K562 (cell line): ENCODE results near the gene SMR3B. TPM values are rescaled to one million over a fixed set of nuclear protein-coding genes. Genes with fewer than 3 reads are reported as not detected.

Experiments used
- ATAC-seq: fragments of 200-7000 bp; cut with Tn5 transposase; 3 replicates; pipeline ENCODE4 v1.9.1; 2020; ENCODE audit warnings: moderate library complexity
- BruUV-seq: library from RNA; stranded (reverse); fragments of 400-500 nt; replicated peaks from 2 replicates; lab custom pipeline; 2021; lab: Mats Ljungman, UMichigan
- CTCF ChIA-PET: fragments of 300-600 bp; formaldehyde crosslinking; extraction: SDS; loops from one replicate; lab custom pipeline; 2021; ENCODE audit warnings: low intra/inter-chr PET ratio; lab: Yijun Ruan, JAX
- POLR2A ChIA-PET: fragments of 300-600, 350-650 bp; sonication (Branson Sonifier 250); formaldehyde crosslinking; extraction: SDS; loops from one replicate; lab custom pipeline; 2021; ENCODE audit warnings: antibody characterized with exemption, inconsistent platforms; lab: Yijun Ruan, JAX
- DNase-seq, 4 experiments: peaks; one replicate each; pipeline versions ENCODE4 v3.0.0 to v3.0.0-alpha.2; 2011 to 2018; ENCODE audit warnings: low spot score in 3 of 4, mixed read lengths in 3 of 4; ENCODE audit errors: extremely low read depth in 1 of 4
- FAIRE-seq: peaks from 2 replicates; lab custom pipeline; 2011; peaks lifted over from hg19 to GRCh38; lab: Jason Lieb, UNC
- H2AFZ ChIP-seq: 2 replicates; pipeline ENCODE4 v1.6.0; 2011; ENCODE audit warnings: low read depth, low read length, control low read depth, inconsistent platforms
- H3K27ac ChIP-seq: fragments of 200-600 bp; 3 replicates; pipeline ENCODE4 v1.8.0; 2011; ENCODE audit warnings: low read depth, mild to moderate bottlenecking, control low read depth, inconsistent platforms, low read length, moderate library complexity, mixed read lengths; ENCODE audit errors: extremely low read depth
- H3K27me3 ChIP-seq, 2 experiments: fragments of 300-600 bp in 1 of 2; 2 replicates in 1 of 2; 3 replicates in 1 of 2; pipeline versions ENCODE4 v1.6.0 to v1.8.0; 2011; ENCODE audit warnings: inconsistent platforms in 2 of 2, low read length in 2 of 2, mild to moderate bottlenecking in 1 of 2, mixed read lengths in 1 of 2, moderate library complexity in 1 of 2; ENCODE audit not compliant: control insufficient read depth in 2 of 2, insufficient read depth in 2 of 2
- H3K36me3 ChIP-seq: fragments of 300-600 bp; 3 replicates; pipeline ENCODE4 v1.8.0; 2011; ENCODE audit warnings: mild to moderate bottlenecking, low read length, inconsistent platforms; ENCODE audit not compliant: control insufficient read depth, insufficient read depth
- H3K4me1 ChIP-seq, 2 experiments: fragments of 200-600 bp in 1 of 2; replicated peaks in 1 of 2; 2 replicates in 1 of 2; 3 replicates in 1 of 2; pipeline versions ENCODE4 v1.5.1 to v1.8.0; 2011; ENCODE audit warnings: inconsistent platforms in 2 of 2, low read length in 2 of 2, mild to moderate bottlenecking in 1 of 2, mixed read lengths in 1 of 2, moderate library complexity in 1 of 2; ENCODE audit not compliant: control insufficient read depth in 2 of 2, insufficient read depth in 2 of 2
- H3K4me2 ChIP-seq: 2 replicates; pipeline ENCODE4 v1.6.1; 2011; ENCODE audit warnings: low read length, control low read depth, inconsistent platforms, mixed read lengths; ENCODE audit not compliant: insufficient read depth
- H3K4me3 ChIP-seq: fragments of 200-600 bp; sonication (generic), shearing (Covaris generic); 2 replicates; pipeline ENCODE4 v1.5.1; 2016; ENCODE audit warnings: control low read depth, inconsistent platforms
- H3K79me2 ChIP-seq: fragments of 200-600 bp; 3 replicates; pipeline ENCODE4 v1.8.0; 2011; ENCODE audit warnings: low read length, inconsistent platforms; ENCODE audit not compliant: control insufficient read depth, insufficient read depth
- H3K9ac ChIP-seq, 2 experiments: 2 replicates each; pipeline versions ENCODE4 v1.6.0 to v1.6.1; 2011; ENCODE audit warnings: low read depth in 2 of 2, low read length in 2 of 2, control low read depth in 1 of 2, inconsistent platforms in 1 of 2, mild to moderate bottlenecking in 1 of 2, mixed read lengths in 1 of 2; ENCODE audit not compliant: insufficient read depth in 1 of 2
- H3K9me1 ChIP-seq: one replicate; pipeline ENCODE4 v1.6.0; 2011; ENCODE audit warnings: inconsistent platforms, mild to moderate bottlenecking, low read length, moderate library complexity; ENCODE audit not compliant: control insufficient read depth, insufficient read depth
- H3K9me3 ChIP-seq: replicated peaks from 2 replicates; pipeline ENCODE4 v1.5.1; 2011; ENCODE audit warnings: low read depth, low read length, inconsistent platforms; ENCODE audit not compliant: control insufficient read depth, insufficient read depth
- H4K20me1 ChIP-seq: replicated peaks from 2 replicates; pipeline ENCODE4 v1.6.1; 2011; ENCODE audit warnings: low read length, inconsistent platforms, mixed read lengths; ENCODE audit not compliant: control insufficient read depth, insufficient read depth
- CBFA2T2 ChIP-seq: fragments of 450-650 bp; conservative IDR thresholded peaks from 2 replicates; pipeline ENCODE4 v1.6.1; 2017; ENCODE audit warnings: mild to moderate bottlenecking
- CEBPG ChIP-seq, 3 experiments: fragments of 200-800 bp in 1 of 3; sonication (Bioruptor generic) in 1 of 3; sonication (generic) in 1 of 3; formaldehyde crosslinking in 1 of 3; IDR thresholded peaks in 2 of 3; conservative IDR thresholded peaks in 1 of 3; 2 replicates each; pipeline versions ENCODE4 v1.6.1 to v1.8.0; 2016 to 2022; ENCODE audit warnings: missing compliant biosample characterization in 2 of 3, missing genetic modification characterization in 2 of 3, mild to moderate bottlenecking in 1 of 3, missing genetic modification reagents in 1 of 3
- CTCFL ChIP-seq: IDR thresholded peaks from 2 replicates; pipeline ENCODE4 v1.6.1; 2011; ENCODE audit warnings: borderline replicate concordance, low read depth, mild to moderate bottlenecking, moderate library complexity, low read length; ENCODE audit not compliant: insufficient read depth, poor library complexity, severe bottlenecking
- GABPB2 ChIP-seq: fragments of 250-450 bp; sonication (Bioruptor Pico); conservative IDR thresholded peaks from 2 replicates; pipeline ENCODE4 v1.5.1; 2021; ENCODE audit warnings: mild to moderate bottlenecking
- KHSRP ChIP-seq: fragments of 450-650 bp; IDR thresholded peaks from 2 replicates; pipeline ENCODE4 v1.6.1; 2017
- PCBP1 ChIP-seq: fragments of 200-400 bp; formaldehyde crosslinking; IDR thresholded peaks from 2 replicates; pipeline ENCODE4 v1.6.1; 2018; ENCODE audit warnings: mild to moderate bottlenecking, low read depth, low read length; ENCODE audit not compliant: poor library complexity, severe bottlenecking
- PHTF2 ChIP-seq: fragments of 250-450 bp; sonication (Bioruptor Pico); IDR thresholded peaks from 2 replicates; pipeline ENCODE4 v1.5.0; 2021; ENCODE audit warnings: mild to moderate bottlenecking
- RB1 ChIP-seq: fragments of 450-650 bp; IDR thresholded peaks from 2 replicates; pipeline ENCODE4 v1.6.1; 2017; ENCODE audit warnings: low read depth, mild to moderate bottlenecking
- SNRNP70 ChIP-seq: fragments of 200-400 bp; formaldehyde crosslinking; optimal IDR thresholded peaks from 2 replicates; pipeline ENCODE3; 2017; ENCODE audit warnings: low read depth, low read length
- TFAP4 ChIP-seq: sonication (generic); formaldehyde crosslinking; IDR thresholded peaks from 2 replicates; pipeline ENCODE4 v1.8.0; 2022; ENCODE audit warnings: missing genetic modification reagents, mild to moderate bottlenecking, moderate library complexity, borderline replicate concordance
- ZNF263 ChIP-seq: sonication (generic); formaldehyde crosslinking; IDR thresholded peaks from 2 replicates; pipeline ENCODE4 v1.8.0; 2022; ENCODE audit warnings: mild to moderate bottlenecking, missing genetic modification reagents, borderline replicate concordance
- WGBS: fragments of 100-300 bp; shearing (Covaris generic); methylation state at CpG from one replicate; pipeline ENCODE4 v1.1.6; 2016; ENCODE audit warnings: low coverage, mixed read lengths; ENCODE audit not compliant: insufficient coverage; ENCODE audit errors: missing lambda C conversion rate; 5-methylcytosine and 5-hydroxymethylcytosine counted together
- in situ Hi-C: fragments of 300-500 bp; cut with MboI; formaldehyde crosslinking; loops from 4 replicates; pipeline ENCODE4 v1.15.0; 2018; ENCODE audit warnings: inconsistent platforms, mixed read lengths
- intact Hi-C: fragments of 100-400 bp; cut with micrococcal nuclease; formaldehyde crosslinking; loops from 2 replicates; pipeline ENCODE4 v1.14.2; 2022
- polyA plus RNA-seq, 8 experiments: library from polyadenylated mRNA; depleted of rRNA in 4 of 8; stranded (reverse) in 5 of 8; unstranded in 3 of 8; fragments of >200 nt; fragmentation: Nextera tagmentation in 2 of 8; fragmentation: Illumina TruSeq in 1 of 8; extraction: Ambion mirVana in 2 of 8; extraction: Trizol in 1 of 8; gene quantifications; 2 replicates each; pipeline versions ENCODE4 v1.2.1 to v1.2.3, GENCODE V29; 2011 to 2014; ENCODE audit warnings: inconsistent platforms in 1 of 8, missing spikeins in 1 of 8
- total RNA-seq, 7 experiments: library from RNA; depleted of rRNA in 6 of 7; stranded (reverse); fragments of >200 nt in 6 of 7; fragmentation: Illumina TruSeq in 2 of 7; extraction: Trizol in 2 of 7; gene quantifications; 2 replicates each; pipeline versions ENCODE4 v1.2.1 to v1.2.3, GENCODE V29; 2011 to 2021; ENCODE audit warnings: low replicate concordance in 1 of 7
- TF ChIP-seq, protein P1 (sequence below): sonication (generic); formaldehyde crosslinking; IDR thresholded peaks from 2 replicates; pipeline ENCODE4 v1.8.0; 2022; ENCODE audit warnings: mild to moderate bottlenecking, missing genetic modification reagents
- TF ChIP-seq, protein P2 (sequence below): fragments of 450-650 bp; IDR thresholded peaks from 2 replicates; pipeline ENCODE4 v1.7.1; 2018; ENCODE audit warnings: mild to moderate bottlenecking, low read depth; ENCODE audit not compliant: partially characterized antibody

Gene SMR3B
- total and polyA plus RNA-seq, 9 of the 15 experiments (the other 6 are each of a cell fraction or from before 2014, with no cell fraction given), result not detected

GRCh38 chr4:70367813-70368212, 15.1 kb upstream of the SMR3B start:
- WGBS, result 0% methylated on average over 1 of the region's 1 CpG
- BruUV-seq, result no TSS peak
- Histone ChIP-seq H3K4me1 (no peaks in the 10 kb centered on the region), H4K20me1 (no peaks in the 10 kb centered on the region), H3K4me2 (no peak overlapping the region), H3K9ac (no peak overlapping the region), H3K9me1 (no peaks in the 10 kb centered on the region), H2AFZ (no peak overlapping the region), H3K27ac (no peak overlapping the region), H3K79me2 (no peaks in the 10 kb centered on the region), H3K27me3 (no peaks in the 10 kb centered on the region), H3K9me3 (peaks cover 2% of the 10 kb centered on the region; the same call in 1 of the 2 replicates), H3K4me3 (no peak overlapping the region)
- ChIA-PET CTCF (no interaction called here), POLR2A (no interaction called here)
- FAIRE-seq (no peak), DNase-seq (no peak), ATAC-seq (no peak)
- in situ Hi-C loops, result no loop called here
- intact Hi-C loops, result no loop called here
- TF ChIP-seq GABPB2 (CRISPR knock-in tag), result no peak
- no peak for TF ChIP-seq PCBP1
- TF ChIP-seq SNRNP70, result no peak
- no peak for TF ChIP-seq TFAP4 (CRISPR knock-in tag)
- TF ChIP-seq, protein P1, sequence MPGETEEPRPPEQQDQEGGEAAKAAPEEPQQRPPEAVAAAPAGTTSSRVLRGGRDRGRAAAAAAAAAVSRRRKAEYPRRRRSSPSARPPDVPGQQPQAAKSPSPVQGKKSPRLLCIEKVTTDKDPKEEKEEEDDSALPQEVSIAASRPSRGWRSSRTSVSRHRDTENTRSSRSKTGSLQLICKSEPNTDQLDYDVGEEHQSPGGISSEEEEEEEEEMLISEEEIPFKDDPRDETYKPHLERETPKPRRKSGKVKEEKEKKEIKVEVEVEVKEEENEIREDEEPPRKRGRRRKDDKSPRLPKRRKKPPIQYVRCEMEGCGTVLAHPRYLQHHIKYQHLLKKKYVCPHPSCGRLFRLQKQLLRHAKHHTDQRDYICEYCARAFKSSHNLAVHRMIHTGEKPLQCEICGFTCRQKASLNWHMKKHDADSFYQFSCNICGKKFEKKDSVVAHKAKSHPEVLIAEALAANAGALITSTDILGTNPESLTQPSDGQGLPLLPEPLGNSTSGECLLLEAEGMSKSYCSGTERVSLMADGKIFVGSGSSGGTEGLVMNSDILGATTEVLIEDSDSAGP (CRISPR knock-in tag), result no peak
- TF ChIP-seq CEBPG (CRISPR knock-in tag; IDR thresholded peaks at IDR 0.05), result no peak
- no peak for TF ChIP-seq CEBPG (tag; conservative IDR thresholded peaks at IDR 0.05 in 1 of 2, IDR thresholded peaks at IDR 0.05 in 1 of 2)
- no peak for TF ChIP-seq CTCFL
- TF ChIP-seq CBFA2T2, result no peak
- TF ChIP-seq RB1, result no peak
- TF ChIP-seq, protein P2, sequence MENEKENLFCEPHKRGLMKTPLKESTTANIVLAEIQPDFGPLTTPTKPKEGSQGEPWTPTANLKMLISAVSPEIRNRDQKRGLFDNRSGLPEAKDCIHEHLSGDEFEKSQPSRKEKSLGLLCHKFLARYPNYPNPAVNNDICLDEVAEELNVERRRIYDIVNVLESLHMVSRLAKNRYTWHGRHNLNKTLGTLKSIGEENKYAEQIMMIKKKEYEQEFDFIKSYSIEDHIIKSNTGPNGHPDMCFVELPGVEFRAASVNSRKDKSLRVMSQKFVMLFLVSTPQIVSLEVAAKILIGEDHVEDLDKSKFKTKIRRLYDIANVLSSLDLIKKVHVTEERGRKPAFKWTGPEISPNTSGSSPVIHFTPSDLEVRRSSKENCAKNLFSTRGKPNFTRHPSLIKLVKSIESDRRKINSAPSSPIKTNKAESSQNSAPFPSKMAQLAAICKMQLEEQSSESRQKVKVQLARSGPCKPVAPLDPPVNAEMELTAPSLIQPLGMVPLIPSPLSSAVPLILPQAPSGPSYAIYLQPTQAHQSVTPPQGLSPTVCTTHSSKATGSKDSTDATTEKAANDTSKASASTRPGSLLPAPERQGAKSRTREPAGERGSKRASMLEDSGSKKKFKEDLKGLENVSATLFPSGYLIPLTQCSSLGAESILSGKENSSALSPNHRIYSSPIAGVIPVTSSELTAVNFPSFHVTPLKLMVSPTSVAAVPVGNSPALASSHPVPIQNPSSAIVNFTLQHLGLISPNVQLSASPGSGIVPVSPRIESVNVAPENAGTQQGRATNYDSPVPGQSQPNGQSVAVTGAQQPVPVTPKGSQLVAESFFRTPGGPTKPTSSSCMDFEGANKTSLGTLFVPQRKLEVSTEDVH, result no peak
- no peak for TF ChIP-seq ZNF263
- no peak for TF ChIP-seq PHTF2 (CRISPR knock-in tag)
- no peak for TF ChIP-seq KHSRP
- TF ChIP-seq, all 486 proteins: peak for 0
- no peaks in the 10 kb centered on the region for H3K36me3 ChIP-seq
